ENCODE data around the gene FER.

- TF ChIP-seq, protein P1, sequence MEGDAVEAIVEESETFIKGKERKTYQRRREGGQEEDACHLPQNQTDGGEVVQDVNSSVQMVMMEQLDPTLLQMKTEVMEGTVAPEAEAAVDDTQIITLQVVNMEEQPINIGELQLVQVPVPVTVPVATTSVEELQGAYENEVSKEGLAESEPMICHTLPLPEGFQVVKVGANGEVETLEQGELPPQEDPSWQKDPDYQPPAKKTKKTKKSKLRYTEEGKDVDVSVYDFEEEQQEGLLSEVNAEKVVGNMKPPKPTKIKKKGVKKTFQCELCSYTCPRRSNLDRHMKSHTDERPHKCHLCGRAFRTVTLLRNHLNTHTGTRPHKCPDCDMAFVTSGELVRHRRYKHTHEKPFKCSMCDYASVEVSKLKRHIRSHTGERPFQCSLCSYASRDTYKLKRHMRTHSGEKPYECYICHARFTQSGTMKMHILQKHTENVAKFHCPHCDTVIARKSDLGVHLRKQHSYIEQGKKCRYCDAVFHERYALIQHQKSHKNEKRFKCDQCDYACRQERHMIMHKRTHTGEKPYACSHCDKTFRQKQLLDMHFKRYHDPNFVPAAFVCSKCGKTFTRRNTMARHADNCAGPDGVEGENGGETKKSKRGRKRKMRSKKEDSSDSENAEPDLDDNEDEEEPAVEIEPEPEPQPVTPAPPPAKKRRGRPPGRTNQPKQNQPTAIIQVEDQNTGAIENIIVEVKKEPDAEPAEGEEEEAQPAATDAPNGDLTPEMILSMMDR (conservative IDR thresholded peaks at IDR 0.05): no peak
- no peak for TF ChIP-seq ZFX (IDR thresholded peaks at IDR 0.05)
Measured at GRCh38 chr5:108857905-108858304, 110.2 kb downstream of the FER start.
